Mononuclear cell (primary cell): ENCODE measurements around the gene TUFT1. TPM values are rescaled to one million over a fixed set of nuclear protein-coding genes. Genes with fewer than 3 reads are reported as not detected.
A peak's percentile ranks its signal among the peaks of the same experiment; 100 is the strongest.

Source experiments
- H3K27me3 ChIP-seq: 2 replicates; pipeline ENCODE4 v1.6.0; 2011; ENCODE audit warnings: low read length, control low read depth; ENCODE audit not compliant: insufficient read depth
- H3K4me1 ChIP-seq: 2 replicates; pipeline ENCODE4 v1.5.1; 2011; ENCODE audit warnings: mild to moderate bottlenecking, low read length, control low read depth; ENCODE audit not compliant: insufficient read depth
- H3K4me3 ChIP-seq: 2 replicates; pipeline ENCODE4 v1.5.1; 2011; ENCODE audit warnings: mild to moderate bottlenecking, low read length, moderate library complexity
- H3K9me3 ChIP-seq: 2 replicates; pipeline ENCODE4 v1.5.1; 2011; ENCODE audit warnings: low read depth, mild to moderate bottlenecking, control low read depth, low read length
- total RNA-seq: library from RNA; depleted of rRNA; stranded (reverse); fragments of >200 nt; gene quantifications from one replicate; pipeline ENCODE4 v1.2.3, GENCODE V29; 2012

TUFT1 gene
- total RNA-seq, 1 donor: 4.0 TPM

DNA sequence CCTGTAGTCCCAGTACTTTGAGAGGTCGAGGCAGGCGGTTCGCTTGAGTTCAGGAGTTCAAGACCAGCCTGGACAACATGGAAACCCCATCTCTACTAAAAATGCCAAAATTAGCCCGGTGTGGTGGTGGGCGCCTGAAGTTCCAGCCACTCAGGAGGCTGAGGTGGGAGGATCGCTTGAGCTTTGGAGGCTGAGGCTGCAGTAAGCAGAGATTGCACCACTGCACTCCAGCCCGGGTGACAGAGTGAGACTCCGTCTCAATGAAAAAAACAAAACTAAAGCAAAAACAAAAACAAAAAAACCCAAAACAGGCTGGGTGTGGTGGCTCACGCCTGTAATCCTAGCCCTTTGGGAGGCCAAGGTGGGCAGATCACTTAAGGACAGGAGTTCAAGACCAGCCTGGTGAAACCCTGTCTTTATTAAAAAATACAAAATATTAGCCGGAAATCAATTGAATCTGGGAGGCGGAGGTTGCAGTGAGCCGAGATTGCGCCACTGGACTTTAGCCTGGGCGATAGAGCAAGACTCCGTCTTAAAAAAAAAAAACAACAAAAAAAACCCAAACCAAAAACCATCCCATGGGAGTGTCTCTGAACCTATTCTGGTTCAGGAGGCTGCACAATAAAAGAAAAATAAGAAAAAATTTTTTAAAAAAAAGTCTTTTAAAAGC is 30.6 kb upstream of the TUFT1 start:
- Histone ChIP-seq H3K27me3 (peaks cover 17% of the 10 kb centered on the region), H3K4me1 (peaks cover 26% of the 10 kb centered on the region), H3K9me3 (no peaks in the 10 kb centered on the region), H3K4me3 (no peak overlapping the region)

DNA sequence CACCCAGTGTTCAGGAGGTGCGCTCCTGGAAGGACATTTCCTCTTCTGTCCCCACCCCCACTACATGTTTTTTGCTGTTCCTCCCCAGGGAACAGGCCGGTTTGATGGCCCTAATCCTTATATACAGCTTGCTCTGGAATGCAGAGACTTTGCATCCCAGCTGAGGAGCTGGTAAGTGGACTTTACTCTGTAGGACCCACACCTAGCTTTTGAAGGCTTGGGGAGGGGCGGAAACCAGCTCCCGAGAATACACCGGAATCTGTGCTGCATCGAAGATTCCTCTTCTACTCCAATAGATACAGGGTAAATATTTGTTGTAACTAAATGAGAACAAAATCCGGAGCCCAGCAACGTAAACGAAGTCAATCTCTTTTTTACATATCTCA is 30.1 kb upstream of the TUFT1 start:
- H3K9me3 ChIP-seq: no peaks in the 10 kb centered on the region

DNA sequence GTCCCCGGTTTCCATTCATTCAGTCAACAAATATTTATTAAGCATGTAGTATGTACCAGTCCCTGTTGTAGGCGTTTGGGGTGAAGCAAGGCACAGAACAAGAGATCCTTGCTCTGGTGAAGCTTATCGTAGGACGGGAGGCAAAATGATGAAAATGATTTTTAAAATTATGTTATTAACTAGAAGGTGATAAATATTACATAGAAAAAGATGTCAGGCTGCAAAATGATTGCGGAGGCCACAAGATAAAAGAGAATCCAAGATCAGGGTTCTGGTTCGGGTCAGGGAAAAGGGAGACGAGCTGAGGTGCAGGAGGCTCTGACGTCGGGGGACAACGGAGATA is 29.5 kb upstream of the TUFT1 start:
- H3K4me3 ChIP-seq: peak overlapping the region; percentile 51
- peaks cover 26% of the 10 kb centered on the region for H3K4me1 ChIP-seq
- peaks cover 17% of the 10 kb centered on the region for H3K27me3 ChIP-seq
- no peaks in the 10 kb centered on the region for H3K9me3 ChIP-seq

More for the DNA sequence above, 30.1 kb upstream of the TUFT1 start:
- Histone ChIP-seq H3K27me3 (peaks cover 17% of the 10 kb centered on the region), H3K4me3 (no peak overlapping the region), H3K4me1 (peaks cover 26% of the 10 kb centered on the region)

DNA sequence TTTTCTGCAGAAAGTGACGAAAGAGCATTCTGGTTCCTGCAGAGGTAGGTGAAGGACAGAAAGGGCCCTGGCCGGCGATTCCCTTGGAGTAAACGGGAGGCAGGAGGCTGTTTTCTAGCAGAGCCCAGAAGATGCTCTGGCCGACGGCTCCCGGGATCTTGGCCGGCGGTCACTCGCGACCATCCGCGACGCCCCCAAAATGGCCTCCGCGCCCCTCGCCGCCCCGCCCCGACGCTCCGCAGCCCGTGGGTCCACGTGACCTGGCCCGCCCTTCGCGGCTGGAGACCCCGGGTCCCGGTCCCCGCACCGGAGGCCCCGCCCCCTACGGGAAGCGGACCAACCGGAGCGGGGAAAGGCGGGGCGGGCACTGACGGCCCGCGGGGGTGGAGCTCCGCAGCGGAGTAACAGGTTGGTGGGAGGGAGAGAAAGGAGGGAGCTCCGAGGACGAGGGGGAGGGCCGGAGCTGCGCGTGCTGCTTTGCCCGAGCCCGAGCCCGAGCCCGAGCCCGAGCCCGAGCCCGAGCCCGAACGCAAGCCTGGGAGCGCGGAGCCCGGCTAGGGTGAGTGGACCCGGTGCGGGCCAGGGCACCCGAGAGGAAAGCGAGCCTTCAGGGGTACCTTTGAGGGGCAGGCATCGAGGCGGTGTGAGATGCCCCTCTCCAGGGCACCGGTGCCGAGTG is 29.0 kb upstream of the TUFT1 start, which contains the start of gene CGN:
Gene CGN, plus strand, starts transcription at position 431 of the 679 bp plus-strand sequence. CDS start 7,133 bp downstream, outside the sequence.
- Histone ChIP-seq H3K4me1 (peaks cover 26% of the 10 kb centered on the region), H3K9me3 (no peaks in the 10 kb centered on the region), H3K4me3 (peak within 1 kb of the TSS; percentile 51), H3K27me3 (peaks cover 17% of the 10 kb centered on the region)

DNA sequence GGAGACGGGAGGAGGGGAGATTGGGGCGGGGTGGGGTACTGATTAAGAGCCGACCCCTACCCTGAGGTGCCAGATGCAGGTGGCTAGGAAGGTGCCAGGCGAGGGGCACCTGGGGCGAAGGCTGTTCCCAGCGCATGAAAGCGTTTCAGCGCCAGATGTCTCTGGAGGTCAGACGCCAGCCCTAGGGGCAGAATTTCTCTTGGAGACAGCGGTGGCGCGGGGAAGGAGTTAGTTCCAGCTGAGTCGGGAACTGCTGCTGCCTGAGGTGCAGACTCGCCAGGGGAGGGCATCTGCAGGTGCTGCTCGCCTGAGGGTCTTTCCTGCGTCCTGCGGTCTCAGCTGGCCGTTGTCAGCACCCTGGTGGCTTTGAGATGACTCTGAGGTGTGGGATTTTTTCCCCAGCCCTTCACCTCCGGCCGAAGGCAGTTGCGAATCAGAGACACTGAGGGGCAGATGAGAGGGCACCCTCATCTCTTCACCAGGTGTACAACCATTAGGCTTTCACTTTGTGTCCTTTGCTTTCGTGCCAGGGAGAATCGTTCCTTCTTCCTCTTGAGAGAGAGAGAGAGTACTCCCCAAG is 28.4 kb upstream of the TUFT1 start:
- peak overlapping the region; percentile 51 for H3K4me3 ChIP-seq
- H3K27me3 ChIP-seq: peaks cover 17% of the 10 kb centered on the region
- peaks cover 26% of the 10 kb centered on the region for H3K4me1 ChIP-seq
- H3K9me3 ChIP-seq: no peaks in the 10 kb centered on the region

DNA sequence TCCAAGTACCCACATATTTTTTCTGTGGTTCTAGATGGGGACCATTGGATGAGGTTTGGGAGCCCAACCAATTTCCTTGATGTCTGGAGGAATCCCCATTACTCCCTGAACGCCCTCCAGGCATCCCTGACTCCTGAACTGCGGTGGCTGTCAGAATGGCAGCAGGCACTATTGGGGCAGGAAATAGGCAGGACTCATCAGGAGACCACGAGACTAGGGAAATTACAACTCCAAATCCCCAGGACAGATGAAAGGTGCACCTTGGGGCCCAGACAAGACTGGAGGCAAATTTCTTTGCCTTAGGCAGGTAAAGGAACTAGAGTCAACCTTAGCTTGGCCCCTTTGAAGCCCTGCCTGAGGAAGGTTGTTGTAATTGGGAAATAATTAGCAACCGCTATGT is 27.8 kb upstream of the TUFT1 start:
- Histone ChIP-seq H3K27me3 (peaks cover 17% of the 10 kb centered on the region), H3K4me1 (peaks cover 26% of the 10 kb centered on the region), H3K9me3 (no peaks in the 10 kb centered on the region), H3K4me3 (no peak overlapping the region)

DNA sequence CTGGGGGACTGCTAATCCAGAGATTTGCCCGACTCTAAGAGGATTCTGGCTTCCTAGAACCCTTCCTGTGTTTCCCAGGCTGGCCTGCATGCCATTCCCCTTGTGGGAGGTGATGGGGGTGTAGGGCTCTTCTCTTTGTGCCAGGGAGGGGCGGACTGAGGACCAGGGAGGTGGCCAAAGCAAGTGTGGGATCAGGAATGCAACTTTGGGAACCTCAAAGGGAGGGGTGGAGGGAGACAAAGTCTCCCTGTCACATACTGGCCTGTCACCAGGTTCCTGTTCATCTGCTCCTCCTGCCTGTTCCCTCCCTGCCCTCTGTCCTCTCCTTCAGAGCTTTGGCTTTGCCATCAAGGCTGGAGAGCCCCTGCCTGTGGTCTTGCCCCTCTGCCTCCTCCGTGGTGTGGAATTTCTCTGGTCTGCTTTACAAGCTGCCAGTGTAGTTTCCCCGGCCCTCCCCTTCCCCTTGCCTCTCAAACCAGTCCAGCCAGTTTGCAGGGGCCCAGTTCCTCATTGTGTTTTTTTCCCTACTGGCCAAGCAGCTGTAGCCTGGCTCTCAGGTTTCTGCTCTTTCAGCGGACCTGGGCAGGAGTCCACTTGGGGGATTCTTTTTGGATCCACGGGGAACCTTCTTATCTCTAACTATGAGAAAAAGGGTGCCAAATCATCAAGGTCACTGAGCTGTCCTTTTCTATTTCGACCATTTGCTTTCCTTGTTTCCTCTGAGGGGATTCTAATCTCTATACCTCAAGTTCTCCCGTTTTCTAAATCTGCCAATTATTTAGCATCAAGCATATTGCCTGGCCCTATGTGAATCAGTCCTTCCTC is 27.1 kb upstream of the TUFT1 start:
- Histone ChIP-seq H3K9me3 (no peaks in the 10 kb centered on the region), H3K4me3 (no peak overlapping the region), H3K4me1 (peaks cover 26% of the 10 kb centered on the region), H3K27me3 (peaks cover 17% of the 10 kb centered on the region)

DNA sequence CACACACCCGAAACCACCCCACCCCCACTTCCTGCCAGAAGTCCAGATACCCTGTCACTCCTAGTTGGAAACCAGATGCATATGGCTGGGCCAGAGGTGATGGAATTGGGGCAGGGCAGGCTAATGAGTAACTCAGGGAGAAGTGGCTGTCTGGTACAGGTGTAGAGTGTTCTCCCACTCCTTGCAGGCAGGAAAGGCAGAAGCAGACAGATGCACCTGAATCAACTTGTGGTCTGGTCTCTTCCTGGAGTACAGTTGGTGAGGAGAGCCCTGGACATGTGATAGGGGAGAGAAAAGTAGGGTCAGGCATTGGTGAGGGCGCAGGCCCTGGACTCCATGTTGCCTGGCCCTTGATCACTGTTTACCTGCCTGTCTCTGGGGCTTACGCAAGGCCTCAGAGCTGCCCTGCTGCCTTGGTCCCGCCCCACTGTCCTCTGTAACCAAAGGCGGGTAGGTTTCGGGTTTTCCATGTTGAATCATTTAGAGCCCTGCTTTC is 26.4 kb upstream of the TUFT1 start:
- Histone ChIP-seq H3K4me1 (peaks cover 26% of the 10 kb centered on the region), H3K4me3 (no peak overlapping the region), H3K9me3 (no peaks in the 10 kb centered on the region), H3K27me3 (peaks cover 17% of the 10 kb centered on the region)

DNA sequence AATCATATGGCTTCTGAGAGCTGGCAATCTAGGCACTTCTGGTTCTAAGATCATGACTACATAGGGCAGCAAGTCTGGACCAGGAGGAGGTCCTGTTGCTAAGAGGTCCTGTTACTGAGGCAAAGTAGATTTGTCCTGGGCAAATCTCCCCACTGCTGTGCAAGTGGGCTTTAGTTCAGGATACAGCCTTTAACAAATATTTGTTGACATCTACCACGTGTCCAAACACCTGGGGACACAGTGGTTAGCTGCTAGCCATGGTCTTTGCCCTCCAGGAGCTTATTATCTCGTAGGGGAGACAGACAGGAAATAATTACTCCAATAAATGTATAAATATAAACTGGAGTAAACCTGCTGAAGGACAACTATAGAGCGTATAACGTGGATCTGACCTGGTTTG is 25.7 kb upstream of the TUFT1 start:
- Histone ChIP-seq H3K4me1 (peaks cover 26% of the 10 kb centered on the region), H3K9me3 (no peaks in the 10 kb centered on the region), H3K27me3 (peaks cover 17% of the 10 kb centered on the region), H3K4me3 (no peak overlapping the region)

DNA sequence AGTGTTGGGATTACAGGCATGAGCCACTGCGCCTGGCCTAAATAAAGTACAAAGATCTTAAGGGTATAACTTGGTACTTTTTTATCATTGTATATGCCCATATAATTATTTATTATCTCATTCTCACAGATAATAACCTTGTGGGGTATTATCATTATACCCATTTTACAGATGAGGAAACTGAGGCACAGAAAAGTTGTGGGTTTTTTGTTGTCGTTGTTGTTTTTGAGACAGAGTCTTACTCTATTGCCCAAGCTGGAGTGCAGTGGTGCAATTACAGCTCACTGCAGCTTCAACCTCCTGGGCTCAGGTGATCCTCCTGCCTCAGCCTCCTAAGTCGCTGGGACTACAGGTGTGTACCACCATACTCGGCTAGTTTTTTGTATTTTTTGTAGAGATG is 24.8 kb upstream of the TUFT1 start:
- Histone ChIP-seq H3K27me3 (peaks cover 14% of the 10 kb centered on the region), H3K4me1 (peaks cover 26% of the 10 kb centered on the region), H3K4me3 (no peak overlapping the region), H3K9me3 (no peaks in the 10 kb centered on the region)

DNA sequence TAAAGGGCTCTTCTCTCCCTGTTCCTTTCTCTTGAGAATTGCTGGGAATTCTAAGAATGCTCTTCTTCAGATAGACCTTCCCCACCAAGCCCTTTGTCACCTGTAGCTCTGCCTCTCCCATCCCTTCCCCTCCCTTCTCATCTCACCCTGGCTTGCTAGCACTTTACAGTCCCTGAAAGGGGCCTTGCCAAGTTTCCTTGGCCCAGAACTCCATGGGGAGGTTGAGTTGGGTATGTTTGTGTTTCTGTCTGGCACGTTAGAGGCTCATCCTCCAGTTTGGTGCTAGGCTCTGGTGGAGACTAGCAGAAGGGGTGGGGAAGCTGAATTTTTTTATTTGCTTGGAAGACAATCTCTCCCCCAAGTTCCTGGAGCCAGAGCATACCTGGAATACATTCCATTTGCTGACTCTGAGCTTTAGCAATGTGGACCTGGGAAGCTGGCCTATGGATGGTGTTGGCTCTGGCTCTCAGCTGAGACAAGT is 24.0 kb upstream of the TUFT1 start:
- Histone ChIP-seq H3K4me3 (no peak overlapping the region), H3K27me3 (peaks cover 10% of the 10 kb centered on the region), H3K9me3 (no peaks in the 10 kb centered on the region), H3K4me1 (peaks cover 18% of the 10 kb centered on the region)

DNA sequence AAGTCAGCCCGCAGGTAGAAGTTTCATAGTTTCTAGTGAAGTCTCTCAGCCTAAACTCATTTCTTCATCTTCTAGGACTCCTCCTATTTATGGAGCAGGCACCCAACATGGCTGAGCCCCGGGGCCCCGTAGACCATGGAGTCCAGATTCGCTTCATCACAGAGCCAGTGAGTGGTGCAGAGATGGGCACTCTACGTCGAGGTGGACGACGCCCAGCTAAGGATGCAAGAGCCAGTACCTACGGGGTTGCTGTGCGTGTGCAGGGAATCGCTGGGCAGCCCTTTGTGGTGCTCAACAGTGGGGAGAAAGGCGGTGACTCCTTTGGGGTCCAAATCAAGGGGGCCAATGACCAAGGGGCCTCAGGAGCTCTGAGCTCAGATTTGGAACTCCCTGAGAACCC is 21.7 kb upstream of the TUFT1 start:
- Histone ChIP-seq H3K4me1 (peaks cover 2% of the 10 kb centered on the region), H3K4me3 (no peak overlapping the region), H3K27me3 (no peaks in the 10 kb centered on the region), H3K9me3 (no peaks in the 10 kb centered on the region)

DNA sequence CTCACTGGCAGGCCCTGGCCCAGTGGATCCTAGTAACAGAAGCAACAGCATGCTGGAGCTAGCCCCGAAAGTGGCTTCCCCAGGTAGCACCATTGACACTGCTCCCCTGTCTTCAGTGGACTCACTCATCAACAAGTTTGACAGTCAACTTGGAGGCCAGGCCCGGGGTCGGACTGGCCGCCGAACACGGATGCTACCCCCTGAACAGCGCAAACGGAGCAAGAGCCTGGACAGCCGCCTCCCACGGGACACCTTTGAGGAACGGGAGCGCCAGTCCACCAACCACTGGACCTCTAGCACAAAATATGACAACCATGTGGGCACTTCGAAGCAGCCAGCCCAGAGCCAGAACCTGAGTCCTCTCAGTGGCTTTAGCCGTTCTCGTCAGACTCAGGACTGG is 21.2 kb upstream of the TUFT1 start:
- no peaks in the 10 kb centered on the region for H3K27me3 ChIP-seq
- H3K4me1 ChIP-seq: no peaks in the 10 kb centered on the region
- no peaks in the 10 kb centered on the region for H3K9me3 ChIP-seq
- H3K4me3 ChIP-seq: no peak overlapping the region

DNA sequence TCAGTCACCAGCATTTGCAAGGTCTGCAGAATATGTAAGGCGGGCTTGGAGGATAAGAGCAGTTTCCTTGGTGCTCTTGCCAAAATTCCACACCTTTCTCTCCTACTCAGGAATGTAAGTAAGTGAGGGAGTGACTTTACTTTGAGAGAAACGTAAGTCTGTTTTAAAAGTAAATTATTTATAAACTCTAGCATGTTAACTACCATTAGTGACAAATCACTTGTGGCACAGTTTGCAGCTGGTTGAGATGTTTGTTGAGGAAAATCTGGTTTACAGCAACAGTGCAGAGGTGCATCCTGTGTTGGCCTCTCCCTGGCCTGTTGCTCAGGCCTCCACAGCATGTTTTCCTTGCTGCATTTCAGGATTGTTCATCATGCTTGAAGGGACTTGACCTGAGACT is 20.4 kb upstream of the TUFT1 start:
- H3K9me3 ChIP-seq: no peaks in the 10 kb centered on the region
- H3K4me1 ChIP-seq: no peaks in the 10 kb centered on the region
- no peaks in the 10 kb centered on the region for H3K27me3 ChIP-seq
- H3K4me3 ChIP-seq: no peak overlapping the region

DNA sequence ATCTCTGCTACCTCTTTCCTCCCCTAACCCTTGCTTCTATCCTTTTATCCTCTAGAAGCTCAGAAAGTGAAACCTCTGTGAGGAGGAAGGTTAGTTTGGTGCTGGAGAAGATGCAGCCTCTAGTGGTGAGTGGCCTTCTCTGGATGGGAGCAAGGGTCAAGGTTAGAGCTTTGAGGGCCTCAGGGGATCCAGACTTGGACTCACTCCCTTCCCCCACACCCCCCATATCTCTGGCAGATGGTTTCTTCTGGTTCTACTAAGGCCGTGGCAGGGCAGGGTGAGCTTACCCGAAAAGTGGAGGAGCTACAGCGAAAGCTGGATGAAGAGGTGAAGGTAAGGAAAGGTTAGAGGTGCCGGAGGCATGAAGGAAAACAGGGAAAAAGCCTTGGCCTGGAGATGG is 19.8 kb upstream of the TUFT1 start:
- H3K9me3 ChIP-seq: no peaks in the 10 kb centered on the region
- H3K27me3 ChIP-seq: no peaks in the 10 kb centered on the region
- H3K4me1 ChIP-seq: no peaks in the 10 kb centered on the region
- no peak overlapping the region for H3K4me3 ChIP-seq
